Panc1 (cell line): Measurements from ENCODE around the gene RPL7A. TPM values are rescaled to one million over a fixed set of nuclear protein-coding genes. Genes with fewer than 3 reads are reported as not detected.

ENCODE experiments used
- ATAC-seq: fragments of 200-7000 bp; cut with Tn5 transposase; 2 replicates; pipeline ENCODE4 v1.9.1; 2020; ENCODE audit warnings: mild to moderate bottlenecking, moderate library complexity
- BruUV-seq: library from RNA; stranded (reverse); fragments of 400-500 nt; replicated peaks from 2 replicates; lab custom pipeline; 2021; lab: Mats Ljungman, UMichigan
- CTCF ChIA-PET: fragments of 300-600 bp; sonication (Branson Sonifier 250); formaldehyde crosslinking; loops from one replicate; lab custom pipeline; 2022; ENCODE audit warnings: antibody characterized with exemption; lab: Charles Lee
- POLR2A ChIA-PET: fragments of 300-600 bp; sonication (Branson Sonifier 250); formaldehyde crosslinking; loops from one replicate; lab custom pipeline; 2022; ENCODE audit warnings: antibody characterized with exemption; lab: Charles Lee
- DNase-seq: peaks from one replicate; pipeline ENCODE4 v3.0.0-alpha.2; 2010; ENCODE audit warnings: low read depth, low spot score
- H3K27ac ChIP-seq: 2 replicates; pipeline ENCODE4 v1.5.1; 2011; ENCODE audit warnings: mild to moderate bottlenecking, low read length, inconsistent platforms
- H3K27me3 ChIP-seq: fragments of 200-500 bp; sonication (Bioruptor generic); 2 replicates; pipeline ENCODE4 v1.6.0; 2014; ENCODE audit warnings: low read length, inconsistent platforms; ENCODE audit not compliant: control insufficient read depth, insufficient read depth
- H3K36me3 ChIP-seq: fragments of 200-500 bp; sonication (Bioruptor generic); 2 replicates; pipeline ENCODE4 v1.5.1; 2014; ENCODE audit warnings: inconsistent platforms, mild to moderate bottlenecking, low read length, moderate library complexity; ENCODE audit not compliant: control insufficient read depth, insufficient read depth
- H3K4me1 ChIP-seq: 2 replicates; pipeline ENCODE4 v1.5.1; 2011; ENCODE audit warnings: inconsistent platforms, mild to moderate bottlenecking, low read length, moderate library complexity; ENCODE audit not compliant: control insufficient read depth, insufficient read depth
- H3K4me3 ChIP-seq, 2 experiments: 2 replicates each; pipeline ENCODE4 v1.5.1; 2011 to 2012; ENCODE audit warnings: low read depth in 2 of 2, low read length in 2 of 2, mild to moderate bottlenecking in 2 of 2, inconsistent platforms in 1 of 2, moderate library complexity in 1 of 2
- H3K9me3 ChIP-seq: fragments of 200-500 bp; sonication (Bioruptor generic); 2 replicates; pipeline ENCODE4 v1.5.1; 2014; ENCODE audit warnings: low read depth, mild to moderate bottlenecking, inconsistent platforms, low read length, moderate library complexity; ENCODE audit not compliant: control insufficient read depth, insufficient read depth
- CTCF ChIP-seq: fragments of 450-650 bp; IDR thresholded peaks from 2 replicates; pipeline ENCODE4 v1.5.1; 2017; ENCODE audit warnings: mild to moderate bottlenecking
- POLR2AphosphoS5 ChIP-seq: IDR thresholded peaks from 2 replicates; pipeline ENCODE4 v1.6.1; 2012; ENCODE audit warnings: mild to moderate bottlenecking, low read depth, low read length, moderate library complexity
- REST ChIP-seq, 2 experiments: IDR thresholded peaks; 2 replicates each; pipeline ENCODE4 v1.6.1; 2011 to 2012; ENCODE audit warnings: low read depth in 2 of 2, control low read depth in 1 of 2, low read length in 1 of 2, mild to moderate bottlenecking in 1 of 2, moderate library complexity in 1 of 2; ENCODE audit not compliant: insufficient read depth in 1 of 2
- SIN3A ChIP-seq: IDR thresholded peaks from 2 replicates; pipeline ENCODE4 v1.6.1; 2012; ENCODE audit warnings: low read depth, mild to moderate bottlenecking, low read length, moderate library complexity, borderline replicate concordance; ENCODE audit not compliant: insufficient read depth
- TCF7L2 ChIP-seq: IDR thresholded peaks from 2 replicates; pipeline ENCODE4 v1.6.1; 2011; ENCODE audit warnings: mild to moderate bottlenecking, low read depth, low read length, inconsistent platforms
- in situ Hi-C: cut with HindIII; loops from 2 replicates; pipeline ENCODE4 v1.10.0; 2016; ENCODE audit warnings: low sequenced_read_pairs, low pct_unique_long_range_greater_than_20kb
- intact Hi-C: fragments of 100-400 bp; cut with micrococcal nuclease; formaldehyde crosslinking; loops from one replicate; pipeline ENCODE4 v1.10.0; 2022; ENCODE audit not compliant: unreplicated experiment
- total RNA-seq: library from RNA; stranded (reverse); gene quantifications from one replicate; pipeline ENCODE4 v1.2.1, GENCODE V29; 2021; ENCODE audit not compliant: unreplicated experiment

The RPL7A gene
- total RNA-seq, 1 experiment from 2014 or later: 1,104 TPM

- Histone ChIP-seq H3K27ac (no peak overlapping the region), H3K4me3 (no peak overlapping the region), H3K4me1 (peaks cover 13% of the 10 kb centered on the region), H3K36me3 (peaks cover 6% of the 10 kb centered on the region; the same call in 1 of the 2 replicates), H3K27me3 (no peaks in the 10 kb centered on the region), H3K9me3 (no peaks in the 10 kb centered on the region)
- ChIA-PET CTCF (no interaction called here), POLR2A (no interaction called here)
- ATAC-seq (no peak), DNase-seq (no peak)
- no peak for TF ChIP-seq TCF7L2
- no peak for TF ChIP-seq REST (IDR thresholded peaks at IDR 0.05; ENCODE audit: insufficient read depth in 1 of 2, low read depth in 2 of 2, low read length in 1 of 2)
- no peak for TF ChIP-seq SIN3A
- TF ChIP-seq POLR2AphosphoS5: no peak
- TF ChIP-seq CTCF: no peak
- intact Hi-C loops: no loop called here
- no TSS peak for BruUV-seq
- in situ Hi-C loops: no loop called here
These were observed 18.4 kb downstream of the RPL7A start for GRCh38 chr9:133366435-133366834.

- Histone ChIP-seq H3K27me3 (no peaks in the 10 kb centered on the region), H3K4me3 (no peak overlapping the region), H3K36me3 (peaks cover 6% of the 10 kb centered on the region; the same call in 1 of the 2 replicates), H3K9me3 (no peaks in the 10 kb centered on the region), H3K27ac (no peak overlapping the region), H3K4me1 (peaks cover 13% of the 10 kb centered on the region)
- no peak for ATAC-seq
- no peak for DNase-seq
- ChIA-PET POLR2A (no interaction called here), CTCF (no interaction called here)
- no TSS peak for BruUV-seq
- TF ChIP-seq REST (IDR thresholded peaks at IDR 0.05; ENCODE audit: insufficient read depth in 1 of 2, low read depth in 2 of 2, low read length in 1 of 2) (no peak), SIN3A (no peak), CTCF (no peak), POLR2AphosphoS5 (no peak), TCF7L2 (no peak)
- in situ Hi-C loops: no loop called here
- intact Hi-C loops: no loop called here
These were observed 19.2 kb downstream of the RPL7A start for GRCh38 chr9:133367221-133367620.
